Upper lobe of left lung (tissue), 6 donors: Measurements from ENCODE around the gene HOXD12. TPM values are rescaled to one million over a fixed set of nuclear protein-coding genes. Genes with fewer than 3 reads are reported as not detected.

Experiments
- ATAC-seq, 2 donors: fragments of 200-7000 bp; cut with Tn5 transposase; one replicate each; pipeline ENCODE4 v1.9.1; 2022; ENCODE audit warnings: mild to moderate bottlenecking in 2 of 2, moderate library complexity in 2 of 2; ENCODE audit not compliant: low FRiP score in 2 of 2
- DNase-seq, 2 donors: peaks; one replicate each; pipeline ENCODE4 v3.0.0-alpha.2; 2019 to 2020
- H3K27ac ChIP-seq, 4 donors: fragments of 200-600 bp; sonication (generic); one replicate each; pipeline ENCODE4 v1.5.1; 2016 to 2019
- H3K27me3 ChIP-seq, 4 donors: fragments of 200-600 bp; sonication (generic); one replicate each; pipeline ENCODE4 v1.5.1; 2017 to 2019
- H3K36me3 ChIP-seq, 4 donors: fragments of 200-600 bp; sonication (generic); one replicate each; pipeline ENCODE4 v1.5.1; 2016 to 2019
- H3K4me1 ChIP-seq, 4 donors: fragments of 200-600 bp; sonication (generic); one replicate each; pipeline ENCODE4 v1.5.1; 2018 to 2019
- H3K4me3 ChIP-seq, 4 donors: fragments of 200-600 bp; sonication (generic); one replicate each; pipeline ENCODE4 v1.5.1; 2017 to 2019; ENCODE audit warnings: mild to moderate bottlenecking in 2 of 4, moderate library complexity in 1 of 4
- H3K9me3 ChIP-seq, 4 donors: fragments of 200-600 bp; sonication (generic); one replicate each; pipeline ENCODE4 v1.5.1; 2018 to 2019
- CTCF ChIP-seq, 6 experiments: fragments of 450-650 bp in 4 of 6; fragments of 200-600 bp in 2 of 6; sonication (generic) in 2 of 6; IDR thresholded peaks; one replicate each; pipeline ENCODE4 v1.5.1; 2016 to 2019; ENCODE audit warnings: antibody characterized with exemption in 6 of 6
- EP300 ChIP-seq, 4 donors: sonication (generic); formaldehyde crosslinking; IDR thresholded peaks; one replicate each; pipeline ENCODE4 v1.5.1; 2017; ENCODE audit warnings: antibody characterized with exemption in 4 of 4, control low read depth in 2 of 4
- POLR2A ChIP-seq, 4 donors: fragments of 450-650 bp; IDR thresholded peaks; one replicate each; pipeline ENCODE4 v1.5.1; 2016 to 2017; ENCODE audit warnings: antibody characterized with exemption in 4 of 4, mild to moderate bottlenecking in 2 of 4
- POLR2AphosphoS5 ChIP-seq, 2 donors: sonication (generic); formaldehyde crosslinking; IDR thresholded peaks; one replicate each; pipeline ENCODE4 v1.5.1; 2017; ENCODE audit warnings: antibody characterized with exemption in 2 of 2
- WGBS, 2 donors: methylation state at CpG; one replicate each; pipeline ENCODE4 v1.1.5; 2017 to 2018; 5-methylcytosine and 5-hydroxymethylcytosine counted together
- total RNA-seq, 6 donors: library from RNA; depleted of rRNA in 4 of 6; stranded (reverse); fragments of >200 nt in 4 of 6; gene quantifications; one replicate each; pipeline versions ENCODE4 v1.1.0 to v1.2.1, GENCODE V29; 2016 to 2021
- donor health status: DM: no; HTN: no; CAD: no; lungs with moderate emphysema.
- donor health status: DM: no; HTN: yes; CAD: no; lungs with severe emphysema.

HOXD12 gene
- total RNA-seq, 6 donors from 2014 or later, result not detected

- peaks cover 0 to 58% (median 30%) of the 10 kb centered on the region in 4 donors for H3K27me3 ChIP-seq
- no peak for ATAC-seq
Observed at GRCh38 chr2:176145085-176145969, 45.7 kb downstream of the HOXD12 start.

GRCh38 chr2:176146101-176146500 lies 46.5 kb downstream of the HOXD12 start:
- H3K27me3 ChIP-seq, result peaks cover 0 to 59% (median 28%) of the 10 kb centered on the region in 4 donors

More at GRCh38 chr2:176145085-176145969, 45.7 kb downstream of the HOXD12 start:
- Histone ChIP-seq H3K4me3 (no peak overlapping the region), H3K27ac (no peak overlapping the region), H3K4me1 (peaks cover 5 to 26% (median 6%) of the 10 kb centered on the region in 4 donors), H3K36me3 (no peaks in the 10 kb centered on the region), H3K9me3 (no peaks in the 10 kb centered on the region)
- 40 to 47% methylated on average over 4 of the region's 4 CpGs for WGBS, 2 donors
- DNase-seq, result no peak
- TF ChIP-seq CTCF (IDR thresholded peaks at IDR 0.05) (no peak), POLR2A (IDR thresholded peaks at IDR 0.05) (no peak), EP300 (IDR thresholded peaks at IDR 0.05) (no peak), POLR2AphosphoS5 (IDR thresholded peaks at IDR 0.05) (no peak)

GRCh38 chr2:176146645-176147044 lies 47.0 kb downstream of the HOXD12 start:
- Histone ChIP-seq H3K27ac (no peak overlapping the region), H3K4me1 (peaks cover 0 to 23% (median 1%) of the 10 kb centered on the region in 4 donors), H3K27me3 (peaks cover 0 to 61% (median 30%) of the 10 kb centered on the region in 4 donors), H3K36me3 (no peaks in the 10 kb centered on the region), H3K9me3 (no peaks in the 10 kb centered on the region), H3K4me3 (no peak overlapping the region)
- ATAC-seq (no peak), DNase-seq (no peak)
- TF ChIP-seq CTCF (IDR thresholded peaks at IDR 0.05) (no peak), EP300 (IDR thresholded peaks at IDR 0.05) (no peak), POLR2AphosphoS5 (IDR thresholded peaks at IDR 0.05) (no peak), POLR2A (IDR thresholded peaks at IDR 0.05) (no peak)

More at GRCh38 chr2:176146101-176146500, 46.5 kb downstream of the HOXD12 start:
- Histone ChIP-seq H3K4me1 (peaks cover 0 to 18% (median 0%) of the 10 kb centered on the region in 4 donors), H3K36me3 (no peaks in the 10 kb centered on the region), H3K4me3 (no peak overlapping the region), H3K27ac (no peak overlapping the region), H3K9me3 (no peaks in the 10 kb centered on the region)
- ATAC-seq (no peak), DNase-seq (no peak)
- TF ChIP-seq EP300 (IDR thresholded peaks at IDR 0.05), result no peak
- no peak for TF ChIP-seq POLR2A (IDR thresholded peaks at IDR 0.05)
- TF ChIP-seq POLR2AphosphoS5 (IDR thresholded peaks at IDR 0.05), result no peak
- TF ChIP-seq CTCF (IDR thresholded peaks at IDR 0.05), result no peak
- 26 to 29% methylated on average over 6 of the region's 6 CpGs for WGBS, 2 donors

GRCh38 chr2:176147210-176147799 lies 47.7 kb downstream of the HOXD12 start:
- Histone ChIP-seq H3K4me3 (no peak overlapping the region), H3K27me3 (peaks cover 0 to 64% (median 35%) of the 10 kb centered on the region in 4 donors), H3K9me3 (no peaks in the 10 kb centered on the region), H3K4me1 (peaks cover 0 to 30% (median 4%) of the 10 kb centered on the region in 4 donors), H3K27ac (no peak overlapping the region), H3K36me3 (no peaks in the 10 kb centered on the region)
- 16 to 17% methylated on average over 27 to 32 of the region's 32 CpGs for WGBS, 2 donors
- DNase-seq (no peak), ATAC-seq (no peak)
- TF ChIP-seq POLR2AphosphoS5 (IDR thresholded peaks at IDR 0.05) (no peak), POLR2A (IDR thresholded peaks at IDR 0.05) (no peak), EP300 (IDR thresholded peaks at IDR 0.05) (no peak), CTCF (IDR thresholded peaks at IDR 0.05) (no peak)
